ENCODE measurements around the gene SOX1. TPM values are rescaled to one million over a fixed set of nuclear protein-coding genes. Genes with fewer than 3 reads are reported as not detected.

The SOX1 gene
- total RNA-seq (not detected), polyA plus RNA-seq (not detected)
- long read RNA-seq, donor 1 = 0 reads
- long read RNA-seq, donor 2, partial matches to known transcripts = 0 of 2 reads
- long read RNA-seq, donor 2, other reads (novel, unspliced or antisense) = 0 of 2 reads
- long read RNA-seq, donor 3 = 0 reads

- DNase-seq = no peak
- no peaks in the 10 kb centered on the region for H3K36me3 ChIP-seq
- H3K27me3 ChIP-seq = no peaks in the 10 kb centered on the region
- TF ChIP-seq CTCF (IDR thresholded peaks at IDR 0.05) = no peak
- TF ChIP-seq EP300 (IDR thresholded peaks at IDR 0.05) = no peak
- no peak for TF ChIP-seq POLR2A (IDR thresholded peaks at IDR 0.05)
- H3K4me1 ChIP-seq (ENCODE audit: insufficient read depth) = peaks cover 3% of the 10 kb centered on the region
- WGBS, 3 donors = 2 to 4% (median 2%) methylated on average over 54 to 66 of the region's 66 CpGs
- no peak within 1 kb of the TSS for H3K4me3 ChIP-seq
- H3K27ac ChIP-seq = no peak within 1 kb of the TSS
- intact Hi-C loops (cut with DNase I) = no loop called here
- H3K9me3 ChIP-seq = no peaks in the 10 kb centered on the region
Measured at GRCh38 chr13:112067116-112067741, at the start of gene SOX1. Gene SOX1 (plus strand): TSS chr13:112067149. CDS start chr13:112067659, 510 bp downstream.

GRCh38 chr13:112024577-112024976 is 42.4 kb upstream of the SOX1 start:
- WGBS, 3 donors = 89 to 91% (median 90%) methylated on average over 11 of the region's 11 CpGs
- Histone ChIP-seq H3K4me3 (no peak overlapping the region), H3K27me3 (no peaks in the 10 kb centered on the region), H3K27ac (no peak overlapping the region), H3K36me3 (no peaks in the 10 kb centered on the region), H3K4me1 (ENCODE audit: insufficient read depth) (no peaks in the 10 kb centered on the region), H3K9me3 (peaks cover 0 to 5% of the 10 kb centered on the region in 2 donors)
- DNase-seq = no peak
- intact Hi-C loops (cut with DNase I) = no loop called here
- TF ChIP-seq CTCF (IDR thresholded peaks at IDR 0.05) (no peak), EP300 (IDR thresholded peaks at IDR 0.05) (no peak), POLR2A (IDR thresholded peaks at IDR 0.05) (no peak)

- intact Hi-C loops (cut with DNase I) = no loop called here
- H3K27me3 ChIP-seq = no peaks in the 10 kb centered on the region
- WGBS, 3 donors = 79 to 86% (median 85%) methylated on average over 11 of the region's 11 CpGs
Measured at GRCh38 chr13:112027250-112027649, 39.7 kb upstream of the SOX1 start.

GRCh38 chr13:112028481-112028880 is 38.5 kb upstream of the SOX1 start:
- no peaks in the 10 kb centered on the region for H3K27me3 ChIP-seq

More at GRCh38 chr13:112027250-112027649, 39.7 kb upstream of the SOX1 start:
- Histone ChIP-seq H3K27ac (no peak overlapping the region), H3K36me3 (no peaks in the 10 kb centered on the region), H3K9me3 (peaks cover 0 to 5% of the 10 kb centered on the region in 2 donors), H3K4me1 (ENCODE audit: insufficient read depth) (no peaks in the 10 kb centered on the region), H3K4me3 (no peak overlapping the region)
- no peak for DNase-seq
- TF ChIP-seq POLR2A (IDR thresholded peaks at IDR 0.05) (no peak), CTCF (IDR thresholded peaks at IDR 0.05) (no peak), EP300 (IDR thresholded peaks at IDR 0.05) (no peak)

More at GRCh38 chr13:112028481-112028880, 38.5 kb upstream of the SOX1 start:
- Histone ChIP-seq H3K27ac (no peak overlapping the region), H3K4me3 (no peak overlapping the region), H3K4me1 (ENCODE audit: insufficient read depth) (no peaks in the 10 kb centered on the region), H3K36me3 (no peaks in the 10 kb centered on the region), H3K9me3 (peaks cover 0 to 5% of the 10 kb centered on the region in 2 donors)
- WGBS, 3 donors = 79 to 87% (median 80%) methylated on average over 14 of the region's 14 CpGs
- DNase-seq = no peak
- TF ChIP-seq EP300 (IDR thresholded peaks at IDR 0.05) (no peak), CTCF (IDR thresholded peaks at IDR 0.05) (no peak), POLR2A (IDR thresholded peaks at IDR 0.05) (no peak)
- intact Hi-C loops (cut with DNase I) = no loop called here

Measured in ovary (tissue), 10 donors.